A549 (cell line): ENCODE results near the gene CD83. TPM values are rescaled to one million over a fixed set of nuclear protein-coding genes. Genes with fewer than 3 reads are reported as not detected.

Experiments used
- ATAC-seq, 2 experiments: fragments of 200-7000 bp in 1 of 2; fragments of >200 bp in 1 of 2; cut with Nextera tagmentation in 1 of 2; cut with Tn5 transposase in 1 of 2; 3 replicates each; pipeline versions ENCODE4 v1.8.0 to v1.9.1; 2018 to 2020; ENCODE audit warnings: mild to moderate bottlenecking in 1 of 2, moderate library complexity in 1 of 2
- CTCF ChIA-PET: fragments of 300-600 bp; sonication (Branson Sonifier 250); formaldehyde crosslinking; extraction: SDS; loops from one replicate; lab custom pipeline; 2021; ENCODE audit warnings: antibody characterized with exemption, inconsistent platforms; lab: Yijun Ruan, JAX
- POLR2A ChIA-PET: fragments of 350-600 bp; formaldehyde crosslinking; extraction: SDS; loops from one replicate; lab custom pipeline; 2021; ENCODE audit warnings: antibody characterized with exemption, inconsistent platforms; lab: Yijun Ruan, JAX
- DNase-seq, 2 experiments: peaks; one replicate each; pipeline versions ENCODE4 v3.0.0 to v3.0.0-alpha.2; 2011 to 2016; ENCODE audit warnings: low read depth in 1 of 2, low spot score in 1 of 2
- FAIRE-seq: peaks from 2 replicates; lab custom pipeline; 2011; peaks lifted over from hg19 to GRCh38; lab: Jason Lieb, UNC
- H3K27ac ChIP-seq, 2 experiments: fragments of >200 bp; sonication (Bioruptor Twin); formaldehyde crosslinking; 3 replicates each; pipeline ENCODE4 v1.5.1; 2016 to 2017
- H3K4me1 ChIP-seq: fragments of >200 bp; sonication (Bioruptor Twin); formaldehyde crosslinking; 3 replicates; pipeline ENCODE4 v1.6.1; 2016
- H3K4me2 ChIP-seq: fragments of >200 bp; sonication (Bioruptor Twin); formaldehyde crosslinking; 3 replicates; pipeline ENCODE4 v1.6.1; 2016
- H3K4me3 ChIP-seq: fragments of >200 bp; sonication (Bioruptor Twin); formaldehyde crosslinking; 3 replicates; pipeline ENCODE4 v1.5.1; 2016
- H3K9me3 ChIP-seq: fragments of >200 bp; sonication (Bioruptor Twin); formaldehyde crosslinking; 3 replicates; pipeline ENCODE4 v1.6.1; 2016
- ATOH8 ChIP-seq: fragments of 250-450 bp; sonication (Bioruptor Pico); IDR thresholded peaks from 2 replicates; pipeline ENCODE4 v1.5.0; 2020; ENCODE audit warnings: low read depth, mild to moderate bottlenecking, moderate library complexity
- BCL3 ChIP-seq: fragments of >200 bp; sonication (Bioruptor Twin); formaldehyde crosslinking; IDR thresholded peaks from 3 replicates; pipeline ENCODE4 v1.6.1; 2016
- BHLHE40 ChIP-seq: IDR thresholded peaks from 2 replicates; pipeline ENCODE4 v1.6.1; 2012; ENCODE audit warnings: low read depth, low read length, inconsistent platforms
- CBX8 ChIP-seq: fragments of 200-600 bp; sonication (generic); IDR thresholded peaks from 2 replicates; pipeline ENCODE4 v1.6.1; 2016
- CEBPB ChIP-seq, 2 experiments: fragments of >200 bp in 1 of 2; sonication (Bioruptor Twin) in 1 of 2; formaldehyde crosslinking in 1 of 2; IDR thresholded peaks; 2 replicates each; pipeline ENCODE4 v1.6.1; 2012 to 2016
- CHD2 ChIP-seq: fragments of 150-350 bp; IDR thresholded peaks from 2 replicates; pipeline ENCODE4 v1.6.1; 2014; ENCODE audit warnings: low read length; ENCODE audit not compliant: partially characterized antibody
- E2F6 ChIP-seq: IDR thresholded peaks from 2 replicates; pipeline ENCODE4 v1.6.1; 2012; ENCODE audit warnings: low read depth, borderline replicate concordance
- EHF ChIP-seq: fragments of 250-450 bp; sonication (Bioruptor Pico); IDR thresholded peaks from 2 replicates; pipeline ENCODE4 v1.5.0; 2020; ENCODE audit warnings: mild to moderate bottlenecking
- EHMT2 ChIP-seq: fragments of 200-600 bp; sonication (generic); IDR thresholded peaks from 2 replicates; pipeline ENCODE4 v1.6.1; 2016; ENCODE audit warnings: antibody characterized with exemption, low read depth, mild to moderate bottlenecking, moderate library complexity
- EP300 ChIP-seq, 2 experiments: fragments of >200 bp; sonication (Bioruptor Twin); formaldehyde crosslinking; IDR thresholded peaks; 2 replicates in 1 of 2; 3 replicates in 1 of 2; pipeline ENCODE4 v1.6.1; 2016 to 2017
- FOSB ChIP-seq: fragments of 250-450 bp; sonication (Bioruptor Pico); IDR thresholded peaks from 2 replicates; pipeline ENCODE4 v1.5.0; 2020; ENCODE audit warnings: mild to moderate bottlenecking, moderate library complexity
- FOSL2 ChIP-seq, 2 experiments: fragments of 450-650 bp in 1 of 2; fragments of >200 bp in 1 of 2; sonication (Bioruptor Twin) in 1 of 2; formaldehyde crosslinking; IDR thresholded peaks; 2 replicates each; pipeline versions ENCODE4 v1.5.0 to v1.6.1; 2016 to 2020; ENCODE audit warnings: mild to moderate bottlenecking in 1 of 2, moderate library complexity in 1 of 2
- FOXS1 ChIP-seq: fragments of 250-450 bp; sonication (Bioruptor Pico); IDR thresholded peaks from 2 replicates; pipeline ENCODE4 v1.5.0; 2020; ENCODE audit warnings: mild to moderate bottlenecking, moderate library complexity
- HMGXB4 ChIP-seq: fragments of 250-450 bp; sonication (Bioruptor Pico); IDR thresholded peaks from 2 replicates; pipeline ENCODE4 v1.5.0; 2021; ENCODE audit warnings: mild to moderate bottlenecking, moderate library complexity, borderline replicate concordance
- HOXB13 ChIP-seq: fragments of 250-450 bp; sonication (Bioruptor Pico); IDR thresholded peaks from 2 replicates; pipeline ENCODE4 v1.5.0; 2020; ENCODE audit warnings: low read depth, mild to moderate bottlenecking, moderate library complexity
- HOXB5 ChIP-seq: fragments of 250-450 bp; sonication (Bioruptor Pico); IDR thresholded peaks from 2 replicates; pipeline ENCODE4 v1.5.0; 2020; ENCODE audit warnings: mild to moderate bottlenecking, moderate library complexity
- JUN ChIP-seq, 2 experiments: fragments of >200 bp; sonication (Bioruptor Twin); formaldehyde crosslinking; IDR thresholded peaks; 2 replicates in 1 of 2; 3 replicates in 1 of 2; pipeline ENCODE4 v1.6.1; 2016 to 2017
- MAFK ChIP-seq: fragments of 450-650 bp; IDR thresholded peaks from 2 replicates; pipeline ENCODE4 v1.6.1; 2014; ENCODE audit not compliant: partially characterized antibody
- MAX ChIP-seq: IDR thresholded peaks from 2 replicates; pipeline ENCODE4 v1.6.1; 2012
- PBX3 ChIP-seq: IDR thresholded peaks from 2 replicates; pipeline ENCODE4 v1.6.1; 2012
- PHF8 ChIP-seq: fragments of 200-600 bp; sonication (generic); IDR thresholded peaks from 2 replicates; pipeline ENCODE4 v1.6.1; 2016; ENCODE audit warnings: low read depth, mild to moderate bottlenecking, antibody characterized with exemption, moderate library complexity, borderline replicate concordance
- POLR2A ChIP-seq: IDR thresholded peaks from 2 replicates; pipeline ENCODE4 v1.6.1; 2012; ENCODE audit warnings: mild to moderate bottlenecking, low read length
- POLR2AphosphoS2 ChIP-seq: conservative IDR thresholded peaks from 2 replicates; pipeline ENCODE4 v1.6.1; 2012; ENCODE audit warnings: low read length, improper control_type of control experiment, inconsistent platforms
- RAD21 ChIP-seq, 2 experiments: fragments of >200 bp in 1 of 2; sonication (Bioruptor Twin) in 1 of 2; formaldehyde crosslinking in 1 of 2; IDR thresholded peaks in 1 of 2; conservative IDR thresholded peaks in 1 of 2; 2 replicates in 1 of 2; 3 replicates in 1 of 2; pipeline ENCODE4 v1.6.1; 2012 to 2018; ENCODE audit warnings: inconsistent platforms in 1 of 2
- RARB ChIP-seq: fragments of 250-450 bp; sonication (Bioruptor Pico); IDR thresholded peaks from 2 replicates; pipeline ENCODE4 v1.8.0; 2021; ENCODE audit warnings: mild to moderate bottlenecking, moderate library complexity
- RFX5 ChIP-seq: fragments of 450-650 bp; IDR thresholded peaks from 2 replicates; pipeline ENCODE4 v1.7.1; 2014; ENCODE audit warnings: antibody characterized with exemption, mild to moderate bottlenecking, moderate library complexity
- SMC3 ChIP-seq: fragments of >200 bp; sonication (Bioruptor Twin); formaldehyde crosslinking; IDR thresholded peaks from 3 replicates; pipeline ENCODE4 v1.6.1; 2018; ENCODE audit warnings: inconsistent platforms
- SREBF2 ChIP-seq: fragments of 450-650 bp; IDR thresholded peaks from 2 replicates; pipeline ENCODE4 v1.6.1; 2014; ENCODE audit warnings: mild to moderate bottlenecking, moderate library complexity
- TFCP2L1 ChIP-seq: fragments of 250-450 bp; sonication (Bioruptor Pico); IDR thresholded peaks from 2 replicates; pipeline ENCODE4 v1.5.0; 2021; ENCODE audit warnings: mild to moderate bottlenecking
- USF2 ChIP-seq: fragments of 450-650 bp; IDR thresholded peaks from 2 replicates; pipeline ENCODE4 v1.6.1; 2014; ENCODE audit warnings: antibody characterized with exemption
- ZC3H11A ChIP-seq: fragments of 450-650 bp; IDR thresholded peaks from 2 replicates; pipeline ENCODE4 v1.6.1; 2014; ENCODE audit warnings: antibody characterized with exemption, mild to moderate bottlenecking
- ZSCAN20 ChIP-seq: fragments of 250-450 bp; sonication (Bioruptor Pico); IDR thresholded peaks from 2 replicates; pipeline ENCODE4 v1.8.0; 2022; ENCODE audit warnings: mild to moderate bottlenecking, moderate library complexity
- WGBS: methylation state at CpG from one replicate; pipeline ENCODE4 v1.1.6; 2017; ENCODE audit errors: missing lambda C conversion rate; 5-methylcytosine and 5-hydroxymethylcytosine counted together
- polyA plus RNA-seq, 4 experiments: library from polyadenylated mRNA; depleted of rRNA in 3 of 4; stranded (reverse); fragments of >200 nt; fragmentation: RNase III in 1 of 4; extraction: RNeasy Plus Mini Kit Qiagen cat#74134 plus additional on column Dnase treatment in 1 of 4; gene quantifications; 2 replicates in 3 of 4; 3 replicates in 1 of 4; pipeline ENCODE4 v1.2.3, GENCODE V29; 2011 to 2017

CD83 gene
- polyA plus RNA-seq, 2 of the 4 experiments (the other 2 are of a cell fraction): 0.79 to 0.94 TPM

DNA sequence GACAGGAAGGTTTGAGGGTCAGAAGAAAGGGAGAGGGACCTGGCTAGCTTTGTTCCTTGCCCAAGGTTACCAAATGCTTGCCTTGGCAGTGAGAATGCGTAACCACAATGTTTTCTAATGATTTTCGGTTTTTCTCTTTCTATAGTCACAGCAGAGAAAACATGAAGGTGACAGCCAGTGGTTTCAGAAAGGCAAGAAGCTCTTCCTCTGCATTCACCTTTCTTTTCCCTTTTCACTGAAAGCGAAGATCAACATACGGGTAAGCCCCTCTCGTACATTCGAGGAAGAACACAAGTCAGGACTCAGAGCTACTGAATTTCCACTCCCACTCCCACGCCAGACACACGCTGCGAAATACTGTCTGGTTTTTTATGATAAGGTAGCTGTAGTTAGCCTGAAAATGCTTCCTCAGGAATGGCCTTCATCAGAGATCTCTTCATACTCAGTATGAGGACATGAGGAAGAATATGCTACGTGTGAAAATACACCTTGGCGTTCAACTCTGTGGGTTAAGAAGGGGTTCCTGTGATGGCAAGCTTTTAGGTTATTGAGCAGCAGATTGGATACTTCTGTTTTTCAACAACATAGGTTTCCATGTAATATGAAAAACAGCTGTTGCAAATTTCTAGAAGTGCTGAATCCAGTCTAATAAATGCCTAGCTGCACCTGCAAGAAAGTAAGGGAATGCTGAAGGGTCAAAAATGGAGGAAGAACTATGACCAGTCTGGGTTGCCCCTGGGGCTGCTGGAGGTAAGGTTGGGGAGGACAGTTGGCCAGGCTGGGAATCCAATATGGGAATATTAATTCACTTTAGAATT is 7.4 kb upstream of the CD83 start:
- ChIA-PET POLR2A (no interaction called here), CTCF (interaction anchor here (0.9 kb wide), 2 partner anchors 8 to 27 kb away, joined by 3 read pairs; partner anchors contain the start of gene CD83)
- WGBS: 66% methylated on average over 11 of the region's 11 CpGs
- Histone ChIP-seq H3K9me3 (peaks cover 13% of the 10 kb centered on the region; the same call in 2 of the 3 replicates), H3K4me1 (no peaks in the 10 kb centered on the region), H3K4me2 (no peak overlapping the region), H3K4me3 (no peak overlapping the region), H3K27ac (no peak overlapping the region)
- FAIRE-seq: no peak
- DNase-seq: no peak
- ATAC-seq: no peak
- TF ChIP-seq RAD21 (conservative IDR thresholded peaks at IDR 0.05 in 1 of 2, IDR thresholded peaks at IDR 0.05 in 1 of 2) (no peak), POLR2AphosphoS2 (no peak), EHF (no peak), SMC3 (no peak), RARB (no peak), PHF8 (no peak), ZSCAN20 (CRISPR knock-in tag) (no peak), MAFK (no peak), EP300 (IDR thresholded peaks at IDR 0.05) (no peak), CHD2 (no peak), FOSL2 (IDR thresholded peaks at IDR 0.05) (no peak), FOSL2 (CRISPR knock-in tag; IDR thresholded peaks at IDR 0.05) (no peak), HOXB5 (CRISPR knock-in tag) (no peak), BCL3 (no peak), E2F6 (no peak), BHLHE40 (no peak), CBX8 (no peak), RFX5 (no peak), JUN (IDR thresholded peaks at IDR 0.05) (no peak), HOXB13 (CRISPR knock-in tag) (no peak), FOSB (CRISPR knock-in tag) (no peak)

DNA sequence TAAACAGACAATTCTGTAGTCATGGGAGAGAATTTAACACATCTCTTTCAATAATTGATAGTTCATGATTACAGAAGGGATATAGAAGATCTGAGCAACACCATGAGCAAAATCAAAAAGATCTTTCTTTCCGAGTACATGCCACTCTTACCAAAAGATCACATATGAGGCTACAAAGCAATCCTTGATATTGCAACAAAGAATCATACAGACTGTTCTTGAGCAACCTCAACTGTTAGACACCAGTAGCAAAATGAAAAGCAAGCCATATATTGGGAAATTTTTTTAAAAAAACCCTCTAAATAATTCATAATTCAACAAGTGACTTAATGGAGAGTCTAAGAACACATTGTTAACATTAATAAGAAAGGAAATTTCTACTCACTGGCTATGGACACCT is 3.6 kb upstream of the CD83 start:
- CTCF ChIA-PET: no interaction called here
- H3K4me2 ChIP-seq: no peak overlapping the region
- DNase-seq: no peak
- WGBS: 59% methylated on average over 1 of the region's 1 CpG
- TF ChIP-seq POLR2A (no peak), EHMT2 (no peak), MAFK (no peak), HOXB13 (CRISPR knock-in tag) (no peak), MAX (no peak), TFCP2L1 (CRISPR knock-in tag) (no peak), CEBPB (IDR thresholded peaks at IDR 0.05) (no peak), HMGXB4 (CRISPR knock-in tag) (no peak), SREBF2 (no peak), PBX3 (no peak), ATOH8 (CRISPR knock-in tag) (no peak), FOXS1 (CRISPR knock-in tag) (no peak), USF2 (no peak), ZC3H11A (no peak), FOSB (CRISPR knock-in tag) (no peak), CHD2 (no peak)
- TF ChIP-seq, all 56 proteins: peak for 0
- FAIRE-seq: no peak
- ATAC-seq: no peak
- POLR2A ChIA-PET: no interaction called here
- no peaks in the 10 kb centered on the region for H3K9me3 ChIP-seq
- H3K27ac ChIP-seq: no peak overlapping the region
- no peak overlapping the region for H3K4me3 ChIP-seq
- H3K4me1 ChIP-seq: no peaks in the 10 kb centered on the region
